Hepatocyte (in vitro differentiated cells): ENCODE data around the gene PPP6R2. TPM values are rescaled to one million over a fixed set of nuclear protein-coding genes. Genes with fewer than 3 reads are reported as not detected.
"Not testable (repeated sequence)": the region's sequence is repeated elsewhere in the genome, so short reads cannot be mapped to it uniquely, and the experiment has no call there.

Experiments used
- DNase-seq: peaks from one replicate; pipeline ENCODE4 v3.0.0-alpha.2; 2016; ENCODE audit warnings: low spot score
- H2AFZ ChIP-seq: fragments of 200-600 bp; sonication (generic); 2 replicates; pipeline ENCODE4 v1.6.0; 2016; ENCODE audit warnings: antibody characterized with exemption, mild to moderate bottlenecking
- H3K27ac ChIP-seq: fragments of 200-600 bp; sonication (generic); 2 replicates; pipeline ENCODE4 v1.5.1; 2016; ENCODE audit warnings: mild to moderate bottlenecking
- H3K27me3 ChIP-seq: fragments of 200-600 bp; sonication (generic); 2 replicates; pipeline ENCODE4 v1.6.1; 2016
- H3K36me3 ChIP-seq: fragments of 200-600 bp; sonication (generic); replicated peaks from 2 replicates; pipeline ENCODE4 v1.5.1; 2016; ENCODE audit warnings: low read depth; ENCODE audit not compliant: insufficient read depth
- H3K4me1 ChIP-seq: fragments of 200-600 bp; sonication (generic); 2 replicates; pipeline ENCODE4 v1.5.1; 2016; ENCODE audit warnings: mild to moderate bottlenecking, moderate library complexity; ENCODE audit not compliant: insufficient read depth
- H3K4me2 ChIP-seq: fragments of 200-600 bp; sonication (generic); 2 replicates; pipeline ENCODE4 v1.6.0; 2016
- H3K4me3 ChIP-seq: fragments of 200-600 bp; sonication (generic); 2 replicates; pipeline ENCODE4 v1.5.1; 2016; ENCODE audit warnings: mild to moderate bottlenecking
- H3K79me2 ChIP-seq: fragments of 200-600 bp; sonication (generic); 2 replicates; pipeline ENCODE4 v1.6.0; 2017; ENCODE audit warnings: mild to moderate bottlenecking
- H3K9me2 ChIP-seq: fragments of 200-600 bp; sonication (generic); replicated peaks from 2 replicates; pipeline ENCODE4 v1.6.0; 2017; ENCODE audit warnings: mild to moderate bottlenecking; ENCODE audit not compliant: insufficient read depth
- H3K9me3 ChIP-seq: fragments of 200-600 bp; sonication (generic); 2 replicates; pipeline ENCODE4 v1.5.1; 2016; ENCODE audit warnings: low read depth, mild to moderate bottlenecking
- H4K20me1 ChIP-seq: fragments of 200-600 bp; sonication (generic); 2 replicates; pipeline ENCODE4 v1.6.0; 2016; ENCODE audit warnings: mild to moderate bottlenecking; ENCODE audit not compliant: insufficient read depth, poor library complexity, severe bottlenecking
- EZH2 ChIP-seq: fragments of 200-600 bp; sonication (generic); IDR thresholded peaks from 2 replicates; pipeline ENCODE4 v1.6.1; 2016; ENCODE audit warnings: antibody characterized with exemption, mild to moderate bottlenecking, borderline replicate concordance
- EZH2phosphoT487 ChIP-seq: fragments of 200-600 bp; sonication (generic); IDR thresholded peaks from one replicate; pipeline ENCODE4 v1.6.1; 2018; ENCODE audit warnings: antibody characterized with exemption, mild to moderate bottlenecking, low read depth, moderate library complexity; ENCODE audit not compliant: unreplicated experiment, severe bottlenecking
- WGBS: methylation state at CpG from one replicate; pipeline ENCODE4 v1.1.6; 2016; ENCODE audit warnings: low lambda C conversion rate; ENCODE audit errors: missing lambda C conversion rate; 5-methylcytosine and 5-hydroxymethylcytosine counted together
- polyA plus RNA-seq: library from polyadenylated mRNA; unstranded; fragments of >200 nt; fragmentation: Nextera tagmentation; extraction: Ambion mirVana; gene quantifications from 2 replicates; pipeline ENCODE4 v1.2.1, GENCODE V29; 2016
- total RNA-seq: library from RNA; depleted of rRNA; stranded (reverse); fragments of >200 nt; gene quantifications from 2 replicates; pipeline ENCODE4 v1.2.3, GENCODE V29; 2014
- TF ChIP-seq, protein P1 (sequence below): fragments of 200-600 bp; sonication (generic); IDR thresholded peaks from 2 replicates; pipeline ENCODE4 v1.5.1; 2016; ENCODE audit warnings: antibody characterized with exemption, mild to moderate bottlenecking; ENCODE audit not compliant: poor library complexity

The PPP6R2 gene
- total and polyA plus RNA-seq, 2 experiments from 2014 or later = 47.0 to 57.9 TPM

GRCh38 chr22:50361688-50362087, 18.6 kb downstream of the PPP6R2 start:
- Histone ChIP-seq H3K9me2 (no peaks in the 10 kb centered on the region), H3K79me2 (peaks cover 98% of the 10 kb centered on the region), H4K20me1 (peaks cover 83% of the 10 kb centered on the region), H3K27me3 (no peaks in the 10 kb centered on the region), H3K4me1 (no peaks in the 10 kb centered on the region), H3K4me3 (no peak overlapping the region), H3K4me2 (no peak overlapping the region), H3K27ac (no peak overlapping the region), H3K36me3 (no peaks in the 10 kb centered on the region), H3K9me3 (no peaks in the 10 kb centered on the region), H2AFZ (no peak overlapping the region)
- WGBS = 96% methylated on average over 5 of the region's 5 CpGs
- TF ChIP-seq EZH2 (no peak), EZH2phosphoT487 (no peak)
- TF ChIP-seq, protein P1, sequence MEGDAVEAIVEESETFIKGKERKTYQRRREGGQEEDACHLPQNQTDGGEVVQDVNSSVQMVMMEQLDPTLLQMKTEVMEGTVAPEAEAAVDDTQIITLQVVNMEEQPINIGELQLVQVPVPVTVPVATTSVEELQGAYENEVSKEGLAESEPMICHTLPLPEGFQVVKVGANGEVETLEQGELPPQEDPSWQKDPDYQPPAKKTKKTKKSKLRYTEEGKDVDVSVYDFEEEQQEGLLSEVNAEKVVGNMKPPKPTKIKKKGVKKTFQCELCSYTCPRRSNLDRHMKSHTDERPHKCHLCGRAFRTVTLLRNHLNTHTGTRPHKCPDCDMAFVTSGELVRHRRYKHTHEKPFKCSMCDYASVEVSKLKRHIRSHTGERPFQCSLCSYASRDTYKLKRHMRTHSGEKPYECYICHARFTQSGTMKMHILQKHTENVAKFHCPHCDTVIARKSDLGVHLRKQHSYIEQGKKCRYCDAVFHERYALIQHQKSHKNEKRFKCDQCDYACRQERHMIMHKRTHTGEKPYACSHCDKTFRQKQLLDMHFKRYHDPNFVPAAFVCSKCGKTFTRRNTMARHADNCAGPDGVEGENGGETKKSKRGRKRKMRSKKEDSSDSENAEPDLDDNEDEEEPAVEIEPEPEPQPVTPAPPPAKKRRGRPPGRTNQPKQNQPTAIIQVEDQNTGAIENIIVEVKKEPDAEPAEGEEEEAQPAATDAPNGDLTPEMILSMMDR = no peak
- no peak for DNase-seq

DNA sequence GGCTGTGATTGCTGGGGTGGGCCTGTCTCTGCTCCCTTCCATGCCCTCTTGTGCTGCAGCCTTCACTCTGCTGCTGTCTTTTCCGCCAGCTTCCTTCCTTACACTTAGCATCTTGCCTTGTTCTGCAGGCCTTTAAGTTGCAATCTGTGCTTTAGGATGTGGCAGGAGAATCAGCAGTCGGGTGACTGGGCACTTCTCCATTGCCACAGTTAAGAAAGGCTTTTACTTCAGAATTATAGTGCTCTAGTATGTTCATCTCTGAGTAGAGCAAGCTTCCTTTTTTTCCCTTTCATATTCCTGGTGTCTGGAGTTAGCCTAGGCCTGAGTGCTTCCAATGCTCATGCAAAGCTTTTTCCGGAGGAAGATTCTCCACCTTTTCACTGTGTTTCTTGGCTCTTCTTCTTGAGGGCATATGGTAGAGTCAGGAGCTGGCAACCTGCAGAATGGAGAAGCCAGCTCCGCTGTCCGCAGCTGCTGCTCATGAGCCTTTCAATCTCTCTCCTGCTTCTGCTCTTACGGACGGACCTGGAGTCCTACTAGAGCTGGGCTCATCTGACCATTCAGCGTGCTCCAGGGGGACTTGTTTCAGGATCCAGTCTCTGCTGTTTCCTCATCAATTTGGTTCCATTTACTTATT, 20.2 kb downstream of the PPP6R2 start:
- no peak overlapping the region for H3K4me2 ChIP-seq
- H3K9me3 ChIP-seq = no peaks in the 10 kb centered on the region
- H3K9me2 ChIP-seq = no peaks in the 10 kb centered on the region
- WGBS = 96% methylated on average over 8 of the region's 8 CpGs
- no peak for TF ChIP-seq EZH2phosphoT487
- TF ChIP-seq, protein P1 = no peak
- no peak for TF ChIP-seq EZH2
- peaks cover 97% of the 10 kb centered on the region for H3K79me2 ChIP-seq
- no peak overlapping the region for H2AFZ ChIP-seq
- H3K27ac ChIP-seq = no peak overlapping the region
- no peaks in the 10 kb centered on the region for H3K4me1 ChIP-seq
- no peak for DNase-seq
- no peaks in the 10 kb centered on the region for H3K36me3 ChIP-seq
- H3K27me3 ChIP-seq = no peaks in the 10 kb centered on the region
- H4K20me1 ChIP-seq = peaks cover 83% of the 10 kb centered on the region
- no peak overlapping the region for H3K4me3 ChIP-seq

GRCh38 chr22:50363803-50364194, 20.7 kb downstream of the PPP6R2 start:
- H3K4me1 ChIP-seq, H3K9me3 ChIP-seq, H3K4me2 ChIP-seq, H2AFZ ChIP-seq, H3K9me2 ChIP-seq, H3K36me3 ChIP-seq, H3K27me3 ChIP-seq, DNase-seq, H3K27ac ChIP-seq, H3K4me3 ChIP-seq: not testable (repeated sequence)
- peaks cover 96% of the 10 kb centered on the region for H3K79me2 ChIP-seq
- 94% methylated on average over 11 of the region's 11 CpGs for whole genome bisulfite sequencing
- peaks cover 83% of the 10 kb centered on the region for H4K20me1 ChIP-seq

DNA sequence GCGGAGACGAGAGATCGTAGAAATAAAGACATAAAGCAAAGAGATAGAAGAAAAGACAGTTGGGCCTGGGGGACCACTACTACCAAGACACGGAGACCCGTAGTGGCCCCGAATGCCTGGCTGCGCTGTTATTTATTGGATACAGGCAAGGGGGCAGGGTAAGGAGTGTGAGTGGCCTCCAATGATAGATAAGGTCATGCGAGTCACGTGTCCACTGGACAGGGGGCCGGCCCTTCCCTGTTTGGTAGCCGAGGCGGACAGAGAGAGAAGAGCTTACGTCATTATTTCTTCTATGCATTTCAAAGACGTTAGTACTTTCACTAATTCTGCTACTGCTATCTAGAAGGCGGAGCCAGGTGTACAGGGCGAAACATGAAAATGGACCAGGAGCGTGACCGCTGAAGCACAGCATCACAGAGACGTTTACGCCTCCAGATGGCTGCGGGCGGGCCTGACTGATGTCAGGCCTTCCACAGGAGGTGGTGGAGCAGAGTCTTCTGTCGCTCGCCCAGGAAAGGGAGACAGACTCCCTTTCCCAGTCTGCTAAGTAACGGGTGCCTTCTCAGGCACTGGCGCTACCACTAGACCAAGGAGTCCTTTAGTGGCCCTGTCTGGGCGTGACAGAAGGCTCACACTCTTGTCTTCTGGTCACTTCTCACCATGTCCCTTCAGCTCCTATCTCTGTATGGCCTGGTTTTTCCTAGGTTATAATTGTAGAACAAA, 24.8 kb downstream of the PPP6R2 start:
- no peaks in the 10 kb centered on the region for H3K27me3 ChIP-seq
- H2AFZ ChIP-seq = no peak overlapping the region
- H4K20me1 ChIP-seq = peaks cover 48% of the 10 kb centered on the region
- H3K27ac ChIP-seq = no peak overlapping the region
- H3K36me3 ChIP-seq = peaks cover 6% of the 10 kb centered on the region
- WGBS = 97% methylated on average over 27 of the region's 27 CpGs
- no peaks in the 10 kb centered on the region for H3K9me2 ChIP-seq
- no peak for TF ChIP-seq EZH2
- TF ChIP-seq, protein P1 = no peak
- TF ChIP-seq EZH2phosphoT487 = no peak
- H3K79me2 ChIP-seq = peaks cover 79% of the 10 kb centered on the region
- no peaks in the 10 kb centered on the region for H3K9me3 ChIP-seq
- no peak overlapping the region for H3K4me2 ChIP-seq
- no peak for DNase-seq
- H3K4me3 ChIP-seq = no peak overlapping the region
- H3K4me1 ChIP-seq = no peaks in the 10 kb centered on the region
